ENCODE data around the gene KMT2E. TPM values are rescaled to one million over a fixed set of nuclear protein-coding genes. Genes with fewer than 3 reads are reported as not detected.

Gene KMT2E
- total and polyA plus RNA-seq, 4 donors: 20.3 to 277 (median 62.8) TPM

DNA sequence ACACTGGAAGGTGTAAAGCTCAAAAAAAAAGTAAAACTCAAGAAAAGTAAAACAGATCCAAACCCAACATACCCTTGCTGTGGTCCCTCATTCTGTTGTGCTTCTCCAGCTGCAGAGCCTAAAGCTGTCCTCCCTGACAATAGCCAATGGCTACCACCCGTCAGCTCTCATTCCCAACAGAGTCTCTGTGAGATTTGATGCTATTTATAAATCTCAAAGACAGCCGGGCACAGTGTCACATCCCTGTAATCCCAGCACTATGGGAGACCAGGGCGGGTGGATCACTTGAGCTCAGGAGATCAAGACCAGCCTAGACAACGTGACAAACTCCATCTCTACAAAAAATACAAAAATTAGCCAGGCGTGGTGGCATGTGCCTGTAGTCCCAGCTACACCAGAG lies 116.0 kb downstream of the KMT2E start:
- WGBS, 2 donors: 90 to 95% methylated on average over 5 of the region's 5 CpGs
- DNase-seq: no peak
- H3K27ac ChIP-seq (ENCODE audit: low read depth in 1 of 2, low read length in 1 of 2): no peak overlapping the region
- ATAC-seq (ENCODE audit: insufficient read depth, low FRiP score): no peak
- H3K4me1 ChIP-seq (ENCODE audit: control insufficient read depth in 5 of 5, insufficient read depth in 5 of 5, low read length in 5 of 5): peaks cover 0 to 4% (median 0%) of the 10 kb centered on the region in 5 donors
- H3K9me3 ChIP-seq (ENCODE audit: control insufficient read depth in 4 of 4, insufficient read depth in 3 of 4, low read length in 3 of 4): no peaks in the 10 kb centered on the region
- peaks cover 3 to 18% (median 14%) of the 10 kb centered on the region in 4 donors for H3K36me3 ChIP-seq (ENCODE audit: control insufficient read depth in 4 of 4, insufficient read depth in 4 of 4, low read length in 4 of 4)
- no peaks in the 10 kb centered on the region for H3K27me3 ChIP-seq (ENCODE audit: control insufficient read depth in 3 of 3, insufficient read depth in 3 of 3, low read length in 2 of 3)
- no peak overlapping the region for H3K4me3 ChIP-seq
- H3K9ac ChIP-seq (ENCODE audit: insufficient read depth in 1 of 2, low read length in 2 of 2): no peak overlapping the region
- TF ChIP-seq, protein P1, sequence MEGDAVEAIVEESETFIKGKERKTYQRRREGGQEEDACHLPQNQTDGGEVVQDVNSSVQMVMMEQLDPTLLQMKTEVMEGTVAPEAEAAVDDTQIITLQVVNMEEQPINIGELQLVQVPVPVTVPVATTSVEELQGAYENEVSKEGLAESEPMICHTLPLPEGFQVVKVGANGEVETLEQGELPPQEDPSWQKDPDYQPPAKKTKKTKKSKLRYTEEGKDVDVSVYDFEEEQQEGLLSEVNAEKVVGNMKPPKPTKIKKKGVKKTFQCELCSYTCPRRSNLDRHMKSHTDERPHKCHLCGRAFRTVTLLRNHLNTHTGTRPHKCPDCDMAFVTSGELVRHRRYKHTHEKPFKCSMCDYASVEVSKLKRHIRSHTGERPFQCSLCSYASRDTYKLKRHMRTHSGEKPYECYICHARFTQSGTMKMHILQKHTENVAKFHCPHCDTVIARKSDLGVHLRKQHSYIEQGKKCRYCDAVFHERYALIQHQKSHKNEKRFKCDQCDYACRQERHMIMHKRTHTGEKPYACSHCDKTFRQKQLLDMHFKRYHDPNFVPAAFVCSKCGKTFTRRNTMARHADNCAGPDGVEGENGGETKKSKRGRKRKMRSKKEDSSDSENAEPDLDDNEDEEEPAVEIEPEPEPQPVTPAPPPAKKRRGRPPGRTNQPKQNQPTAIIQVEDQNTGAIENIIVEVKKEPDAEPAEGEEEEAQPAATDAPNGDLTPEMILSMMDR (IDR thresholded peaks at IDR 0.05; ENCODE audit: control extremely low read depth, extremely low read depth): no peak

DNA sequence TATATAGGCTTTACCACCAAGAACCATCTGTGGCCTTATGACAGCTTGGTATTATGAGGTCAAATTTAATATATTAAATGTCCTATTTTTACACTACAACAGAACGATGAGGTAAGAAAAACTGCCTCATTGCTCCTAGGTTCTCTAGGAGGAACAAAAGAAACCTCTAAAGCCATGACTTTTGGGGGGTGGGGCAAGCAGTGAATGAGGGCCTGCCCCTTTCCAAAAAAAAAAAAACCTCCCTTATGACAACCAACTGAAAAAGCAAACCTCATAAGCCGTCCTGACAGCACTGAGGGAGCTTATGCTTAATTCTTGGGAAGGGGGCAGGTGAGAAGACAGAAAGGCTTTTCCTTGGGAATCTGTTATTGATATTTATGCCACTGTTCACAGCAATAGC lies 116.6 kb downstream of the KMT2E start:
- Histone ChIP-seq H3K36me3 (ENCODE audit: control insufficient read depth in 4 of 4, insufficient read depth in 4 of 4, low read length in 4 of 4) (peaks cover 0 to 18% (median 10%) of the 10 kb centered on the region in 4 donors), H3K9ac (ENCODE audit: insufficient read depth in 1 of 2, low read length in 2 of 2) (no peak overlapping the region), H3K9me3 (ENCODE audit: control insufficient read depth in 4 of 4, insufficient read depth in 3 of 4, low read length in 3 of 4) (no peaks in the 10 kb centered on the region), H3K4me3 (no peak overlapping the region), H3K27me3 (ENCODE audit: control insufficient read depth in 3 of 3, insufficient read depth in 3 of 3, low read length in 2 of 3) (no peaks in the 10 kb centered on the region), H3K4me1 (ENCODE audit: control insufficient read depth in 5 of 5, insufficient read depth in 5 of 5, low read length in 5 of 5) (peaks cover 0 to 4% (median 0%) of the 10 kb centered on the region in 5 donors), H3K27ac (ENCODE audit: low read depth in 1 of 2, low read length in 1 of 2) (no peak overlapping the region)
- WGBS, 2 donors: 91 to 94% methylated on average over 2 of the region's 2 CpGs
- TF ChIP-seq, protein P1 (IDR thresholded peaks at IDR 0.05; ENCODE audit: control extremely low read depth, extremely low read depth): no peak
- ATAC-seq (ENCODE audit: insufficient read depth, low FRiP score): no peak
- no peak for DNase-seq

DNA sequence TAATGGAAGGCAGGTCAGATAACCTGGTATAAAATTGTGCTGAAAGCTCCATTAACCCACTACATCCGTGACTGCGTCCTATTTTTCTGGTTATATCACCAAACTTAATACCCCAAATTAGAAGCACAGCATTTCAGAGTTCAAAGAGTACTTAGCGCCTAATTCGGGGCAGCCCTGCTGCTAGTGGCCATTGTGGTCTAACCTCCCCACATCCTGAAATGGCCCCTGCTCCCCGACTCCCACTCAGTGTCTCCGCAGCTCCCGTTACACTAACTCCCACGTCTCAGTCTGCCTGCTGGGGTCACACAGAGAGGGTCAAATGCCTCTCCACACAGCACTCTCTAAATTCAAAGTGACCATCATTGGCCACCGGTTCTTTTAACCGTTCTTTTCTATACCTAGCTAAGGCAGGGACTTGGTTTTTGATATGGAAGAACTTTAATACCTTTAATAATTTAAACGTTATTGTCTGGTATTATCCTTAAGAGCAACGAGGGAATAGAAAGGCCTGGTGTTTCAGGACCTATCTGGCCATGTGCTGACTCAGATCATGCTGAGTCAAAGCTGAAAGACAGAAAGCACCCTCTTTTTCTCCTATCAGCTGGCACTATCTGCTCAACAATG lies 117.1 kb downstream of the KMT2E start:
- H3K27ac ChIP-seq (ENCODE audit: low read depth in 1 of 2, low read length in 1 of 2): no peak overlapping the region
- TF ChIP-seq, protein P1 (IDR thresholded peaks at IDR 0.05; ENCODE audit: control extremely low read depth, extremely low read depth): no peak
- no peak overlapping the region for H3K9ac ChIP-seq (ENCODE audit: insufficient read depth in 1 of 2, low read length in 2 of 2)
- no peak for ATAC-seq (ENCODE audit: insufficient read depth, low FRiP score)
- H3K9me3 ChIP-seq (ENCODE audit: control insufficient read depth in 4 of 4, insufficient read depth in 3 of 4, low read length in 3 of 4): no peaks in the 10 kb centered on the region
- H3K4me3 ChIP-seq: no peak overlapping the region
- peaks cover 0 to 18% (median 7%) of the 10 kb centered on the region in 4 donors for H3K36me3 ChIP-seq (ENCODE audit: control insufficient read depth in 4 of 4, insufficient read depth in 4 of 4, low read length in 4 of 4)
- 85 to 89% methylated on average over 12 of the region's 12 CpGs for WGBS, 2 donors
- peaks cover 0 to 4% (median 0%) of the 10 kb centered on the region in 5 donors for H3K4me1 ChIP-seq (ENCODE audit: control insufficient read depth in 5 of 5, insufficient read depth in 5 of 5, low read length in 5 of 5)
- DNase-seq: no peak
- no peaks in the 10 kb centered on the region for H3K27me3 ChIP-seq (ENCODE audit: control insufficient read depth in 3 of 3, insufficient read depth in 3 of 3, low read length in 2 of 3)

DNA sequence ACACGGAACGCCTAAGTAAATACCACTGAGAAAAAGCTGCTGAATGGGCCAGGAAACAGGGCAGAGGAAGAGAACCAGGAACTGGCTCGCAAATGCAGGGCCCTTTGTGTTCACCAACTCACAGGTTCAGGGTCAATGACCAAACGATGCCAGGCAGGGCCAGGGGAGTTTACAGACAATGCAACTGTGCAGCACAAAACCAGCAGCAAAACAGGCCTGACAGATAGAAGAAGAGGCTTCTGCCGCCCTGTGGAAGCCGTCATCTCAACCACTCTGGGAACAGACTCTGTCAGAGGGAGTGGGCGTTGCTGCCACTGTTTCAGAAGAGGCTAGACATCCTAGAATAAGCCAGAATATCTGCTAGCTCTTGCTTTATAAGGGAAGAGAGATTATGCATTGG lies 117.9 kb downstream of the KMT2E start:
- Histone ChIP-seq H3K36me3 (ENCODE audit: control insufficient read depth in 4 of 4, insufficient read depth in 4 of 4, low read length in 4 of 4) (peaks cover 2 to 15% (median 7%) of the 10 kb centered on the region in 4 donors), H3K4me1 (ENCODE audit: control insufficient read depth in 5 of 5, insufficient read depth in 5 of 5, low read length in 5 of 5) (peaks cover 0 to 6% (median 0%) of the 10 kb centered on the region in 5 donors), H3K9ac (ENCODE audit: insufficient read depth in 1 of 2, low read length in 2 of 2) (no peak overlapping the region), H3K27ac (ENCODE audit: low read depth in 1 of 2, low read length in 1 of 2) (no peak overlapping the region), H3K27me3 (ENCODE audit: control insufficient read depth in 3 of 3, insufficient read depth in 3 of 3, low read length in 2 of 3) (no peaks in the 10 kb centered on the region), H3K9me3 (ENCODE audit: control insufficient read depth in 4 of 4, insufficient read depth in 3 of 4, low read length in 3 of 4) (no peaks in the 10 kb centered on the region), H3K4me3 (no peak overlapping the region)
- 87 to 94% methylated on average over 7 of the region's 7 CpGs for WGBS, 2 donors
- DNase-seq (no peak), ATAC-seq (ENCODE audit: insufficient read depth, low FRiP score) (no peak)
- TF ChIP-seq, protein P1 (IDR thresholded peaks at IDR 0.05; ENCODE audit: control extremely low read depth, extremely low read depth): no peak

Data from lung (tissue), 12 donors.